GM19035 (cell line): ENCODE measurements around the gene C2orf15.
A peak's percentile ranks its signal among the peaks of the same experiment; 100 is the strongest.
"Not testable (repeated sequence)": the region's sequence is repeated elsewhere in the genome, so short reads cannot be mapped to it uniquely, and the experiment has no call there.

Experiments used
- ATAC-seq: cut with Tn5 transposase; IDR thresholded peaks from one replicate; pipeline ENCODE4 v1.9.1; 2021; ENCODE audit not compliant: unreplicated experiment

C2orf15 gene

DNA sequence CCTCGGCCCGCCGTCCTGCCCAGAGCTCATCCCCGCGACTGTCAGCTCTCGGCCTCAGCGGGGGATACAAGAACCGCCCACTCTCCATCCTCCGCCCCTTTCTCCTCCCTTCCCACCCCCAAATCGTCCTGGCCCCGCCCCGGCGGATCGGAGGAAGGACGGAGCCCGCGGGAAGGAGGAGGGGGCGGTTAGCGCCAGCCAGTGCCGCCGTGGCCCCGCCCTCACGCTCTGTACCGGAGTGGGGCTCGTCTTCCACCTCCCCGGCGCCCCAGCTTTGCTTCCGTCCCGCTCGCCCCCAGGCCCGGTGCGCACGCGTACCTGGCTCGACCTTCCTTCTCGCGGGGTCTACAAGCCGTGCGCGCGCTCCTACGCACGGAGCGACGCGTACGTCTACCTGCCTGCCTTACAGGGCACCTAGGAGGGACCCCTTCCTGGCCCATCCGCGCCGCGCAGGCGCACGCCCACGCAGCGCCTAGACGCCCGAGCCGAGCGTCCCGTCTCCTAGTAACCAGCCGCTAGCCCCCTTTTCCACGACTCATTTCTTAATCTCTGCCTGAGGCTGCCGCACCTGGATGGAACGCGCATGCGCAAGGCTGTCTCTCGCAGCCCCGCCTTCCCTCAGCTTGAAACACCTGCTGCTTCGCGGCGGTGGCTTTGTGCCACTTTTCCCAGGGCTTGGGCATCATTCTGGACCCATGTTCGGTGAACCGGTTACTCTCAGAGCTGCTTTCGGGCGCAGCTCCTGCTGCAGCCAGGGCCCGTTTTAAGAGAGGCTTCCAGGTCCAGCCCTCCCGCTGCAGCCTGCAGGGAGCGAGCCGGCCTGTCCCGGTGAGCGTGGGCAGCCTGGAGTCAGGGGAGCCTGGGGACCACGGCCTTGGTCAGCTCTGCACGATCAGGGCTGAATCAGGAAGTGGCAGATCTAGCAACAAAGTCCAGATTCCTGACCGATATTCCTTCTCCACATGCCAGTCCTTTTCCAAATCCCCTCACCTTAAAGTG is at the start of gene C2orf15:
TSS of gene C2orf15 (plus strand) at position 598 of the 999 bp plus-strand sequence. CDS start 8,852 bp downstream, outside the sequence.
- ATAC-seq, result peak; percentile 89

GRCh38 chr2:99096728-99097127 is 44.8 kb upstream of the C2orf15 start:
- ATAC-seq, result no peak

GRCh38 chr2:99101697-99102096 is 39.8 kb upstream of the C2orf15 start:
- ATAC-seq, result no peak

GRCh38 chr2:99104006-99104405 is 37.5 kb upstream of the C2orf15 start:
- no peak for ATAC-seq

GRCh38 chr2:99106913-99107312 is 34.6 kb upstream of the C2orf15 start:
- no peak for ATAC-seq

GRCh38 chr2:99111236-99111635 is 30.3 kb upstream of the C2orf15 start:
- ATAC-seq, result no peak

DNA sequence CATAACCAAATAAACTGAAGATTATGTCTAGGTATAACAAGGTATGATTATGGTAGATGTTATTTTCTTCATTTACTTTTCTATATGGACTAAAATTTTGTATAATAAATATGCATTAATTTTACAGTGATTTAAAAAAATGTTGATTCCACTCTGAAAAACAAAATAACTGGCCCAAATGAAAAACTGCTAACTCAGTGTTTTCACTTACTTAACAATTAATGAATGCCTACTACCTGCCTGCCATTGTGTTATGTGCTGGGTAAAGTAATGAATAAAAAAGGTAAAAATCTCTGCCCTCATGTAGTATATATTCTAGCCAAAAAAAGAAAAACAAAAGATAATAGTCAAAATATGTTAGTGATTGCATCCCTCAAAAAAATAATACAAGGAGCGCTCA is 29.6 kb upstream of the C2orf15 start:
- ATAC-seq, result no peak

- ATAC-seq, result no peak
These were observed 28.9 kb upstream of the C2orf15 start for GRCh38 chr2:99112617-99113016.

DNA sequence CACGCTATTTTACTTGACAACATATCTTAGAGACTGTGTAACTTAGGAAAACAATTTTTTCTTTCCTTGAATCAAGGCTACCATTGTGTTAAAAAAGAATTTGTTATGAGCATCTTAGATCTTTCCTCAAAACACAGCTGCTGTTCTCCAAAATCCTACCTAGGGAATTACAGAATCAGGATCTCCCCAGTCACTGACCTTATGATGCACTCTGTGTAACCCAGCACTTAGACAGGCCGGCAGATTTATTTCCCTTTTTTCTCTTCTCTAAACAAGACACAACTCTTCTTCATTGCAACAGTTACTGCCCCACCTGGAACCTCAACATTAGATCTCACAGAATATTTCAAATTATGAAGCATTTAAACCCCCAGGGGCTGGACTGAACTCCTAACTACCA is 13.5 kb upstream of the C2orf15 start:
- ATAC-seq, result no peak

- not testable (repeated sequence) for ATAC-seq
These were observed 6.4 kb upstream of the C2orf15 start for GRCh38 chr2:99135044-99135556.

GRCh38 chr2:99139003-99139402 is 2.5 kb upstream of the C2orf15 start:
- ATAC-seq, result no peak

GRCh38 chr2:99140056-99140859 is 1.2 kb upstream of the C2orf15 start:
- no peak for ATAC-seq

GRCh38 chr2:99140860-99141109 is 722 bp upstream of the C2orf15 start:
- ATAC-seq, result peak; percentile 32

GRCh38 chr2:99150706-99151105 is 9.2 kb downstream of the C2orf15 start:
- no peak for ATAC-seq

DNA sequence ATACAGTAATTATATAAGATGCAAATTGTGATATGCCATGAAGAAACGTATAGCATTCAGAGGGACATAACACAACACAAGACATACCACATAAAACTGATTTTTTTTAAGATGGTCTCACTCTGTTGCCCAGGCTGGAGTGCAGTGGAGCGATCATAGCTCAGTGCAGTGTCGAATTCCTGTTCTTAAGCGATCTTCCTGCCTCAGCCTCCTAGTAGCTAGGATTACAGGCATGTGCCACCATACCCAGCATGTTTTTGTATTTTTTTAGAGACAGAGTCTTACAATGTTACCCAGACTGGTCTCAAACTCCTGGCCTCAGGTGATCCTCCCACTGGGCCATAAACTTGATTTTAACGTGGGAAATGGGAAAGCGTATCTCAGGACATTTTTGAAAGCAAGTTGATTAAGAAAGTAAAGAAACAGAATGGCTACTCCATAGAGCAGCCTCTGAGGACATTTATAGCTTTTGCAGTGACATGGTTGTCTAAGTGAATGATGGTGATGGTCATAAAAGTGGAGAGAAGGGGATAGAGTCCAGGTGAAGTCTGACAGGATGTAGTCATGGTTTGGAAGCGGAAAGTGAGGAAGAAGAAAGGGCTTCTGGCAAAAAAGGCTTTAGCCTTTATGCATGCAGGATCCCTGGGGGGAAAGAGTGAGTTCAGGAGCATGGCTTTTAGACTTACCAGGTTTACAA is 10.8 kb downstream of the C2orf15 start:
- ATAC-seq, result no peak

GRCh38 chr2:99153921-99154604 is 12.6 kb downstream of the C2orf15 start:
- no peak for ATAC-seq

DNA sequence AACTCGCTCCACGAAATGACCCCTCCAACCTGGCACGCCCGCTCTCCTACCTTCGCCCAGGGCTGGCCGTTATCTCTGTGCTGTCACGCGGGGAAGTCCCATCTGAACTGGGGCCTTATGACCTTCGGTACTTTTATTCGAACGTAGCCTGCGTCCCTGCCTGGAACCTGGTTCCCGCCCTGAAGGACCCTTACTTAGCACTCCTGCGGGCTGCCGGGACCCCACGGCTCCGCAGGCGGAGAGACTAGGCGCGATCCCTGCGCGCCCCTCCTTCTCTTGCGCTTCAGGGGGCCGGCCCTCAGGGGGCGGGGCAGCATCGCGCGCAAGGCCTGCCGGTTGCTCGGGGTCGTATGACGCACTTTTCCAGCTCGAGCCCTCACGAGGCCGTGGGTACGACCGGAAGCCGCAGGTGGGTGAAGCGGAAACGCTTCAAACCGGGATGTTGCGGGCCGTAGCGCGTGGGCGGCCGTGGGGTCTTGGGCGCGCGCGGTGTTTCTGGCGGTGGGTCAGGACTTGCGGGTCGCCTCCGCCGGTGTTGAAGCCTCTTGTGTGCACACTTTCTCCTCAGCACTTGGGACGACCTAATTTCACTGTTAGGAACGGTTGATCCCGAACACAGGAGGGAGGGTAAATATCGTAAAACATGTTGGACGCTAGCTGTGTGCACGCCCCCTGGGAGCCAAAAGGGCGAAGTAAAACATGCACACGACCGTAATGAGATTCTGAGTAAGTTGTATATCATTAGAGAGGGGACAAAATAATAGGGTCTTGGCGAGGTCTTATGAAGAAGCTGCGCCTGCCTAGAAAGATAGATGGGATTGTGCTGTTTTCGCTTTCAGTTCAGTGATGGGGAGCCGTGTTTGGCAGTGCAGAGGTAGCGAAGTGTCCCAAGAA is 13.4 kb downstream of the C2orf15 start, which contains the start of the genes LIPT1 and TSGA10:
TSS of gene LIPT1 (plus strand) at position 325 of the 894 bp plus-strand sequence. CDS start 6,991 bp downstream, outside the sequence.
TSS of gene TSGA10 (minus strand) at position 300 of the 894 bp plus-strand sequence. CDS start 45,503 bp downstream, outside the sequence.
- ATAC-seq, result peak; percentile 96

DNA sequence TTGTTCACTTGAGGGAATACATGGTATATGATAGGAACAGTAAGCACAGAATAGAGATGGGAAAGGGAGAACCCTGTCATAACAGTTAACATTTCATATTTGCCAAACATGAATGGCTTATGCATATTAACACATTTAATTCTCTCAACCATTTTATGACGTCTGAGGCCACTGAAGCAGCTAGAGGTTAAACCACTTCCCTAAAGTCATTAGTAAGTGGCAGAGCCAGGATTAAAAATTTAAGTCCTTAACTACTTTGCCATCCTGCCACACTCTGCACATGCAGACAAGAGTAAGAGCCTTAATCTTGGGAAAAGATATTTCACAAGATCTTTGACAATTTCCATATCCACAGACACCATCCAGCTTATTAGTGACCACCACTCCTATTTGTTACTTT is 15.4 kb downstream of the C2orf15 start:
- no peak for ATAC-seq

DNA sequence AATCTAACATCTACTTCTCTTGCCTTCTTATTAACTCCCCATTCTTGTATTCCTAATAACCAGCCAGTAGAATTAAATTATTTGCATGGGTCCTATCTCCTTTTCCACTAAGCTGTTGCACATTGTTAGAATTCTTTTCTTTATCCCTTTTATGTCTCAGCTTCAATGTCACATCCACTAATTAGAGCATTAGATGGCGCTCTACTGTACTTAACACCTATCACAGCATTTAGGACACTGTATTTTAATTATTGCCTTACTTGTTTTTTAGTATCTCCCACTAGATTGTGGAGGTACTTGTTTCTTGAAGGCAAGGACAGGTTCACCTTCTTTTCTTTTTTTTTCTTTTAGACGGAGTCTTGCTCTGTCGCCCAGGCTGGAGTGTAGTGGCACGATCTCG is 17.1 kb downstream of the C2orf15 start:
- no peak for ATAC-seq
